Tibial nerve (tissue), 4 donors: Measurements from ENCODE around the gene SEPHS1. TPM values are rescaled to one million over a fixed set of nuclear protein-coding genes. Genes with fewer than 3 reads are reported as not detected.

Experiments used
- DNase-seq, 2 donors: peaks; one replicate each; pipeline ENCODE4 v3.0.0-alpha.2; 2019; ENCODE audit warnings: low spot score in 2 of 2
- H3K27ac ChIP-seq, 4 donors: fragments of 200-600 bp; sonication (generic) in 3 of 4; one replicate each; pipeline ENCODE4 v1.5.1; 2017 to 2019; ENCODE audit warnings: mild to moderate bottlenecking in 1 of 4
- H3K27me3 ChIP-seq, 2 donors: fragments of 200-600 bp; sonication (generic) in 1 of 2; one replicate each; pipeline versions ENCODE4 v1.5.1 to v1.6.0; 2017 to 2019
- H3K36me3 ChIP-seq, 3 donors: fragments of 200-600 bp; sonication (generic); one replicate each; pipeline ENCODE4 v1.5.1; 2018 to 2019
- H3K4me1 ChIP-seq, 4 donors: fragments of 200-600 bp; sonication (generic) in 3 of 4; one replicate each; pipeline ENCODE4 v1.5.1; 2017 to 2019
- H3K4me3 ChIP-seq, 4 donors: fragments of 200-600 bp; sonication (generic) in 3 of 4; one replicate each; pipeline ENCODE4 v1.5.1; 2017 to 2019; ENCODE audit warnings: mild to moderate bottlenecking in 1 of 4, moderate library complexity in 1 of 4
- H3K9me3 ChIP-seq, 4 donors: fragments of 200-600 bp; sonication (generic) in 3 of 4; one replicate each; pipeline ENCODE4 v1.5.1; 2017 to 2019
- EP300 ChIP-seq, 2 donors: sonication (generic); formaldehyde crosslinking; IDR thresholded peaks; one replicate each; pipeline ENCODE4 v1.6.1; 2017; ENCODE audit warnings: antibody characterized with exemption in 2 of 2, mild to moderate bottlenecking in 1 of 2
- POLR2A ChIP-seq, 2 donors: fragments of 450-650 bp; IDR thresholded peaks; one replicate each; pipeline ENCODE4 v1.6.1; 2017; ENCODE audit warnings: antibody characterized with exemption in 2 of 2, mild to moderate bottlenecking in 2 of 2, moderate library complexity in 2 of 2
- WGBS, 2 donors: methylation state at CpG; one replicate each; pipeline ENCODE4 v1.1.5; 2018; 5-methylcytosine and 5-hydroxymethylcytosine counted together
- total RNA-seq, 4 donors: library from RNA; depleted of rRNA; stranded (reverse); fragments of >200 nt; gene quantifications; one replicate each; pipeline ENCODE4 v1.1.0, GENCODE V29; 2016
- TF ChIP-seq, protein P1 (sequence below), 5 experiments: fragments of 200-600 bp in 3 of 5; fragments of 450-650 bp in 2 of 5; sonication (generic) in 3 of 5; IDR thresholded peaks; one replicate each; pipeline ENCODE4 v1.5.1; 2016 to 2019; ENCODE audit warnings: antibody characterized with exemption in 5 of 5, mild to moderate bottlenecking in 3 of 5, moderate library complexity in 2 of 5

Gene SEPHS1
- total RNA-seq, 4 donors from 2014 or later, result 18.0 to 28.4 (median 23.9) TPM

DNA sequence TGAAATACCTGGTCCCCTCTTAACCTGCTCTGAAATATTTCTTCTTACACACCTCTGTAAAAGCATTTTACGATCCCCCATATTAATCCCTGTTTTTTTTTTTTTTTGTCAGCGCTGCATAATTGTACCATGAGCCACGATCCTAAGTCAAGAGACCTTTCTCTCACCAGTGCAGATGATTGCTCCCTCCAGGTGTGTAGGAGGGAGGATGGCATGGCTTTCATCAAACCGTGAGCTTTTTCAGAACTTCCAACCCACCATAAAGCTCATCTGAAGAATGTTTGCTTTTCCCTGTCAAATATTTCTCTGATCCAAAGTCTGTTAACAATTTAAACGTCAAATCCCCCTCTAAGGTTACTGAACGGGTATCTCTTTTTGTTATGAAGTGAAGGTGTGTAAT, 28.2 kb upstream of the SEPHS1 start:
- DNase-seq, result no peak
- Histone ChIP-seq H3K36me3 (no peaks in the 10 kb centered on the region), H3K27ac (no peak overlapping the region), H3K9me3 (no peaks in the 10 kb centered on the region), H3K4me3 (no peak overlapping the region), H3K27me3 (peaks cover 0 to 14% of the 10 kb centered on the region in 2 donors), H3K4me1 (peaks cover 0 to 5% (median 0%) of the 10 kb centered on the region in 4 donors)
- 69 to 75% methylated on average over 6 of the region's 6 CpGs for WGBS, 2 donors
- TF ChIP-seq EP300 (IDR thresholded peaks at IDR 0.05), result no peak
- TF ChIP-seq POLR2A (IDR thresholded peaks at IDR 0.05), result no peak
- TF ChIP-seq, protein P1, sequence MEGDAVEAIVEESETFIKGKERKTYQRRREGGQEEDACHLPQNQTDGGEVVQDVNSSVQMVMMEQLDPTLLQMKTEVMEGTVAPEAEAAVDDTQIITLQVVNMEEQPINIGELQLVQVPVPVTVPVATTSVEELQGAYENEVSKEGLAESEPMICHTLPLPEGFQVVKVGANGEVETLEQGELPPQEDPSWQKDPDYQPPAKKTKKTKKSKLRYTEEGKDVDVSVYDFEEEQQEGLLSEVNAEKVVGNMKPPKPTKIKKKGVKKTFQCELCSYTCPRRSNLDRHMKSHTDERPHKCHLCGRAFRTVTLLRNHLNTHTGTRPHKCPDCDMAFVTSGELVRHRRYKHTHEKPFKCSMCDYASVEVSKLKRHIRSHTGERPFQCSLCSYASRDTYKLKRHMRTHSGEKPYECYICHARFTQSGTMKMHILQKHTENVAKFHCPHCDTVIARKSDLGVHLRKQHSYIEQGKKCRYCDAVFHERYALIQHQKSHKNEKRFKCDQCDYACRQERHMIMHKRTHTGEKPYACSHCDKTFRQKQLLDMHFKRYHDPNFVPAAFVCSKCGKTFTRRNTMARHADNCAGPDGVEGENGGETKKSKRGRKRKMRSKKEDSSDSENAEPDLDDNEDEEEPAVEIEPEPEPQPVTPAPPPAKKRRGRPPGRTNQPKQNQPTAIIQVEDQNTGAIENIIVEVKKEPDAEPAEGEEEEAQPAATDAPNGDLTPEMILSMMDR (IDR thresholded peaks at IDR 0.05), result no peak

DNA sequence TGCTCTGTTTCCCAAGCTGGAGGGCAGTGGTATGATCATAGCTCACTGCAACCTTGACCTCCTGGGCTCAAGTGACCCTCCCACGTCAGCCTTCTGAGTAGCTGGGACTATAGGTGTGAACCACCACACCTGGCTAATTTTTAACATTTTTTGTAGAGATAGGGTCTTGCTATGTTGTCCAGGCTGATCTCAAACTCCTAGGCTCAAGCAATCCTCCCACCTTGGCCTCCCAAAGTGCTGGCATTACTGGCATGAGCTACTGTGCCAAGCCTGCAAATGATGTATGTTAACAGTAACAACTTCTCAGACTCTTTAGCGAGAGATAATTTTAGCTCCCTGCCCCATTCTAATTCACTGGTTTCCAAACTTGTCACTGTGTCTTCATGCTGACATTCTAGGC, 27.7 kb upstream of the SEPHS1 start:
- Histone ChIP-seq H3K9me3 (no peaks in the 10 kb centered on the region), H3K4me1 (peaks cover 0 to 5% (median 0%) of the 10 kb centered on the region in 4 donors), H3K27me3 (peaks cover 0 to 14% of the 10 kb centered on the region in 2 donors), H3K27ac (no peak overlapping the region), H3K4me3 (no peak overlapping the region), H3K36me3 (no peaks in the 10 kb centered on the region)
- no peak for DNase-seq
- WGBS, 2 donors, result 77 to 81% methylated on average over 2 of the region's 2 CpGs
- no peak for TF ChIP-seq EP300 (IDR thresholded peaks at IDR 0.05)
- TF ChIP-seq POLR2A (IDR thresholded peaks at IDR 0.05), result no peak
- TF ChIP-seq, protein P1 (IDR thresholded peaks at IDR 0.05), result no peak

DNA sequence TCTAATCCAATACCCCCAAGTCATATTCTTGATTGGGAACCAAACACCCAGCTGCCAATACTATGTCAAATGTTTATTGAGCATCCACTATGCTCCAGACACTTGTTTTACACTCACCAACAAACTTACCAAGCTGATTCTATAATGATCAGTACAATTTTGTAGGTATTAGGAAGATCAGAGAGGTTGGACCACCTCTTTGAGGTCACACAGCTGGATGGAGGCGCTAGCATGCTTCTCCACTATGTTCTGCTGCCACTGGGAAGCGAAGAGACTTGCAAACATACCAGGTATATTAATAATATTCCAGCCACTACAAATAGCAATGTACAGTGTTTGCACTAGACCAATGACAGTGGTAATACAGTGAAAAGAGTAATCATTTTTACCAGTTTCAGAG, 25.6 kb upstream of the SEPHS1 start:
- no peaks in the 10 kb centered on the region for H3K9me3 ChIP-seq
- TF ChIP-seq, protein P1 (IDR thresholded peaks at IDR 0.05), result no peak
- TF ChIP-seq POLR2A (IDR thresholded peaks at IDR 0.05), result no peak
- no peak for TF ChIP-seq EP300 (IDR thresholded peaks at IDR 0.05)
- peaks cover 0 to 5% (median 0%) of the 10 kb centered on the region in 4 donors for H3K4me1 ChIP-seq
- no peaks in the 10 kb centered on the region for H3K27me3 ChIP-seq
- no peak overlapping the region for H3K4me3 ChIP-seq
- WGBS, 2 donors, result 89 to 96% methylated on average over 2 of the region's 2 CpGs
- DNase-seq, result no peak
- no peaks in the 10 kb centered on the region for H3K36me3 ChIP-seq
- H3K27ac ChIP-seq, result no peak overlapping the region

DNA sequence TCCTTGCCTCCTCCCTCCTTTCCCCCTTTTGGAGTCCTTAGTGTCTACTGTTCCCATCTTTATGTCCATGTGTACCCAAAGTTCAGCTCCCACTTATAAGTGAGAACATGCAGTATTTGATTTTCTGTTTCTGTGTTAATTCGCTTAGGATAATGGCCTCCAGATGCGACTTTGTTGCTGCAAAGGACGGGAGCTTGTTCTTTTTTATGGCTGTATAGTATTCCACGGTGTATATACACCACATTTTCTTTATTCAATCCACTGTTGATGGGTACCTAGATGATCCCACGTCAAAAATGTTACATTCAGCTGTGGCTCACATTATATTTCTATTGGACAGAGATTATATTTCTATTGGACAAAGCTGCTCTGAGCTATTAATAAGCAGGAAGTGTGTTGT, 24.4 kb upstream of the SEPHS1 start:
- Histone ChIP-seq H3K9me3 (no peaks in the 10 kb centered on the region), H3K4me1 (peaks cover 0 to 5% (median 0%) of the 10 kb centered on the region in 4 donors), H3K27me3 (no peaks in the 10 kb centered on the region), H3K27ac (no peak overlapping the region), H3K4me3 (no peak overlapping the region), H3K36me3 (no peaks in the 10 kb centered on the region)
- DNase-seq, result no peak
- TF ChIP-seq, protein P1 (IDR thresholded peaks at IDR 0.05), result no peak
- TF ChIP-seq EP300 (IDR thresholded peaks at IDR 0.05) (no peak), POLR2A (IDR thresholded peaks at IDR 0.05) (no peak)
- 90 to 94% methylated on average over 5 of the region's 5 CpGs for WGBS, 2 donors

DNA sequence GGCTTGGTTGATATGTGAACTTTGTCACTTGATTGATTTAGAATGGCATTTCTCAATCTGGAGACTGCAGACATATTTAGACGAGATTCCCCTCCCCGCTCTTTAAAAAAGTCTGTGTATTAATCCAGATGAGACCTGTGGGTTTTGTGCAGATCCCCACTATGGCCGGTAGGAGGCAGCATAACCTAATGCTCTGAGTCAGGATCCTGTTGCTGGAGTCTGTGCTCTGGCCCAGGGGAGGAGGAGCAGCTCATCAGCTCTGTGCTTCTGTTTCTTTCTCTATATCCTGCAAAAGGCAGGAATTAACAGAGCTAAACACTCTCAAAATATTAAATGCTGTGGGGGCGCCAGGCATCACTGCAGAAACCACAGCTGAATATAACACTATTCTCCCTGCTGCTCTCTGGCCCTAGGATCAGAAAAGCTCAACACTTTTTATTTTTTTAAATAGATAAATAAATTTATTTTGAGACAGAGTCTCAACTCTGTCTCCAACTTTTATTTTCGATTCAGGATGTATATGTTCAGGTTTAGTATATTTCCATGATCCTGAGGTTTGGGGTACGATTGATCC, 23.9 kb upstream of the SEPHS1 start:
- peaks cover 0 to 5% (median 0%) of the 10 kb centered on the region in 4 donors for H3K4me1 ChIP-seq
- no peaks in the 10 kb centered on the region for H3K9me3 ChIP-seq
- no peaks in the 10 kb centered on the region for H3K36me3 ChIP-seq
- H3K27ac ChIP-seq, result no peak overlapping the region
- H3K4me3 ChIP-seq, result no peak overlapping the region
- WGBS, 2 donors, result 28 to 31% methylated on average over 6 of the region's 6 CpGs
- peak; percentile 39 to 65 for DNase-seq
- H3K27me3 ChIP-seq, result no peaks in the 10 kb centered on the region
- TF ChIP-seq, protein P1 (IDR thresholded peaks at IDR 0.05), result peak; percentile 73 to 90 (median 79)
- no peak for TF ChIP-seq POLR2A (IDR thresholded peaks at IDR 0.05)
